ENCODE data around the gene NR2E1. TPM values are rescaled to one million over a fixed set of nuclear protein-coding genes. Genes with fewer than 3 reads are reported as not detected.

The NR2E1 gene
- total RNA-seq, 1 donor from 2014 or later = not detected

DNA sequence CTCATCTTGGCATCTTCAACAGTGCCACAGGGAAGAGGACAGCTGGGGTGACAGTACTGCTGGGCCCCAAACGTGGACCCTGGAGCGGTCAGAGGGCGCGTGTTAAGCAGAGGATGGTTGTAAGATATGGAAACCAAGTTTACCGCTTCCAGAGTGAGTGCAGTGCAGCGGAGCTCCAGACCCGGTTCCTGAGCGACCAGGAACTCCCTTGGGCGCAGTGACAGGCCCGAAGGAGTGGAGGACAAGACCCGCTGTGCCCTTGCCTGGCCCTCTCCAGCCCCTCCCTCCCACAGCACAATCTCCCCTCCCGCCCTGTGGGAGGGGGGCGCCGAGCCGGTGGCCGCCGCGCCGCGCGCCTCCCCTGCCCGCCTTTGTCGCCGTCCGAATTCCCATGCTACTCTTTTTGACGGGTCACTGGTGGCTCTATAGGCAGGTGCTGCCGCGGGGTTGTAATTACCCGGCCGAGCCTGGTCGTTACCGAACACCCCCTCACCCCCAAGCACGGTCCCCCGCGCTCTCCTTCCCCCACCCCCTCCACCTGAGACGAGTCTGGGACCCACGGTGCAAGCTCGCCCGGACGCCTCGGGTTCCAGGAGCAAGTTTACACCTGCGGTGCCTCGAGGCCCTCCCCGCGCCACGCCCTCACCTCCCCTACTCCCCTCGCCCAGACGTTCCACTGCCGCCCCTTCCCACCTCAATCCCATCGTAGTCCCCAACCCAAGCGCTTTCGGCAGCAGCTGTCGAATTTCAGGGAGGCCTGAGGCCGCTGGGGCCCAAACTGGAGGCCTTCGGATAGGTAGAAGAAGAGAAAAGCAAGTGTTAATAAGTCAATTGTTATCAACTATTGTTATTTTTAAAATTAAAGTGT lies 3.9 kb downstream of the NR2E1 start:
- intact Hi-C loops (cut with micrococcal nuclease) = loop anchor here (2.0 kb wide), 1 partner anchor 53 kb away; no protein-coding TSS in a partner anchor
- Mint-ChIP-seq H3K36me3 (ENCODE audit: low read depth) (no peaks in the 10 kb centered on the region), H3K9me3 (no peaks in the 10 kb centered on the region), H3K27me3 (ENCODE audit: low read depth) (peaks cover 82% of the 10 kb centered on the region), H3K27ac (no peak overlapping the region), H3K4me3 (ENCODE audit: low read depth) (no peak overlapping the region), H3K4me1 (ENCODE audit: low read depth) (peaks cover 5% of the 10 kb centered on the region)
- DNase-seq (ENCODE audit: low spot score) = no peak

- Mint-ChIP-seq H3K9me3 (no peaks in the 10 kb centered on the region), H3K36me3 (ENCODE audit: low read depth) (no peaks in the 10 kb centered on the region), H3K27me3 (ENCODE audit: low read depth) (peaks cover 83% of the 10 kb centered on the region), H3K27ac (no peak overlapping the region), H3K4me3 (ENCODE audit: low read depth) (no peak overlapping the region), H3K4me1 (ENCODE audit: low read depth) (peaks cover 5% of the 10 kb centered on the region)
- intact Hi-C loops (cut with micrococcal nuclease) = no loop called here
- no peak for DNase-seq (ENCODE audit: low spot score)
These were observed 4.8 kb downstream of the NR2E1 start for GRCh38 chr6:108170332-108171290.

DNA sequence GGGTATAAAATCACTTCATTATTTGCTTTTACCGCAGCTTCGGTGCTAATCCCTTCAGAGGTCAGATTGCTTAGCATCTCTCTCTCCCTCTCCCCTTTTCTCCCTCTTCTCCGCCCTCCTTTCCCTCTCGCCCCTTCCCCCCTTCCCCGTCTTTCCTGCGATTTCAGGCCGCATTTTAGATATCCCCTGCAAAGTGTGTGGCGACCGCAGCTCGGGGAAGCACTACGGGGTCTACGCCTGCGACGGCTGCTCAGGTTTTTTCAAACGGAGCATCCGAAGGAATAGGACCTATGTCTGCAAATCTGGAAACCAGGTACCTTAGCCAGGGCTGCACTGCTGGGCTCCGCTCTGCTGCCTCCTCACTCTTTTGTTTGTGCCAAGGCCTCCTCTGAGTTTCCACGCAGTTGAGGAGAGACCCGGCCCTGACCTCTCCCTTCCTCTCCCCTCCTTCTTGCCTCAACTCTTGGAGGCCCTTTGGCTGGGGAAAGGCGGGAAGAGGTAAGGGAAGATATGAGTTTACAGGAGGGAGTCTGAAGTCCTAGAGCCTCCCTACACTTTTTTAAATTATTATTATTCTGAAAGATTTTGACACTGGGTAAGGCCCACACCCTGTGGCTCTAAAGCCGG lies 5.6 kb downstream of the NR2E1 start:
- Mint-ChIP-seq H3K36me3 (ENCODE audit: low read depth) (no peaks in the 10 kb centered on the region), H3K9me3 (no peaks in the 10 kb centered on the region), H3K4me1 (ENCODE audit: low read depth) (peaks cover 7% of the 10 kb centered on the region), H3K4me3 (ENCODE audit: low read depth) (no peak overlapping the region), H3K27ac (no peak overlapping the region), H3K27me3 (ENCODE audit: low read depth) (peaks cover 82% of the 10 kb centered on the region)
- intact Hi-C loops (cut with micrococcal nuclease) = no loop called here
- DNase-seq (ENCODE audit: low spot score) = no peak

- H3K27ac Mint-ChIP-seq = no peak overlapping the region
- intact Hi-C loops (cut with micrococcal nuclease) = no loop called here
- peaks cover 7% of the 10 kb centered on the region for H3K4me1 Mint-ChIP-seq (ENCODE audit: low read depth)
- no peak for DNase-seq (ENCODE audit: low spot score)
- H3K36me3 Mint-ChIP-seq (ENCODE audit: low read depth) = no peaks in the 10 kb centered on the region
- H3K27me3 Mint-ChIP-seq (ENCODE audit: low read depth) = peaks cover 85% of the 10 kb centered on the region
- no peaks in the 10 kb centered on the region for H3K9me3 Mint-ChIP-seq
- no peak overlapping the region for H3K4me3 Mint-ChIP-seq (ENCODE audit: low read depth)
These were observed 6.2 kb downstream of the NR2E1 start for GRCh38 chr6:108171918-108172516.

DNA sequence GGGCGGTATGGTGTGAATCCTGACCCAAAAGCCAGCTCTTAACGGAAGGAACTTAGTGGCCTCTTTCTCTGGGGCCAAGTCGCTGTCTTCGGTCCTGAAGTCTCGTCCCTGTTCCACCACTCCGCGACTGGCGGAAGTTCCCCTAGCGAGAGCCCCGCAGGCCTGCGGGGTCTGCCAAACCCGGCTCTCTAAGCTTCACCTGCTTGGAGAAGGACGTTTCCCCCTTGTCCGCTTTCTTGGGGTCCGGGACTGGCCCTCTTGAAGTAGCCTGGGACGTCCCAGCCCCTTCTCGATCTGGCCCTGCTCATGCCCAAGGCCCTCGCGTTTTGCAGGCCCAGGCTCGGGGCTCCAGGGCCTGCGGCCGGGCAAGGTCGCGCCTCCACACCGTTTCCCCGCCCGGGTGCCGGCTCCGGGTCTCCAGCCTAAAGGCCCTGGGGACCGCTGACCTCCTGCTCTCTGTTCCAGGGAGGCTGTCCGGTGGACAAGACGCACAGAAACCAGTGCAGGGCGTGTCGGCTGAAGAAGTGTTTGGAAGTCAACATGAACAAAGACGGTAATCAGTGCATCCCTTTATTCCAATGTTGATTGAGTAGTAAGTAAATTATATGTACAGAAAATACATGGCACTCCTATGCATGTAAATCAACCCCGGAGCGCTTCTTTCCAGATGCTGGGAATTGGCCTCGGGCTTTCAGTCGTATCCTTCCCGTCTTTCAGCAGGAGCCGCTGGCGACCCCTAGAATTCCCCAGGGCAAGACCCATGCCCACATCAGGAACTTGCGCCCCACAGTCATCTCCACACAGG lies 8.8 kb downstream of the NR2E1 start:
- no peaks in the 10 kb centered on the region for H3K36me3 Mint-ChIP-seq (ENCODE audit: low read depth)
- intact Hi-C loops (cut with micrococcal nuclease) = loop anchor here (2.0 to 5.0 kb wide), 3 partner anchors 16 to 353 kb away; no protein-coding TSS in a partner anchor

DNA sequence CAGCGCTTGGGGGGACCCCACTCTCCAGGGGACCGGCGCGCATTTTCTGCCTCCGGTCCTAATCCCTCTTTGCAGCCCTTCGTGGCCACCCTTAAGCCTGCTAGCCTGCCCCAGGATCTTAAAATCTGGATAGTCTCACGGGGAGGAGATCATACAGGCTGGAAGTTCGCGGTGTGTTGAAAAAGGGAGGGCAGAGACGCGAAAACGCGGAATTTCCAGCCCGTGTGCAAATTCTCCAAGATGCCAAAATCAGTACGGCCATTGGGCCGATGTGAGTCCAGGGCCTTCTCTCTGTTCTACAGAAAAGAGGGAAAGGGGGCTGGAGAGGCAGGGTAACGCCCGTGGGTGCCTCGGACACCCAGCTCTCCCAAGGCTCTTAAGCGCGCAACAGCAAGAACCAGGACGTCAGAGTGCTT lies 9.4 kb downstream of the NR2E1 start:
- peaks cover 86% of the 10 kb centered on the region for H3K27me3 Mint-ChIP-seq (ENCODE audit: low read depth)
- H3K36me3 Mint-ChIP-seq (ENCODE audit: low read depth) = no peaks in the 10 kb centered on the region
- intact Hi-C loops (cut with micrococcal nuclease) = loop anchor here (2.0 to 5.0 kb wide), 3 partner anchors 16 to 352 kb away; no protein-coding TSS in a partner anchor
- peaks cover 7% of the 10 kb centered on the region for H3K4me1 Mint-ChIP-seq (ENCODE audit: low read depth)
- DNase-seq (ENCODE audit: low spot score) = no peak
- H3K4me3 Mint-ChIP-seq (ENCODE audit: low read depth) = peak overlapping the region; percentile 21
- H3K27ac Mint-ChIP-seq = no peak overlapping the region
- H3K9me3 Mint-ChIP-seq = no peaks in the 10 kb centered on the region

More for the DNA sequence above, 8.8 kb downstream of the NR2E1 start:
- no peak for DNase-seq (ENCODE audit: low spot score)
- H3K27me3 Mint-ChIP-seq (ENCODE audit: low read depth) = peaks cover 88% of the 10 kb centered on the region
- no peaks in the 10 kb centered on the region for H3K9me3 Mint-ChIP-seq
- no peak overlapping the region for H3K4me3 Mint-ChIP-seq (ENCODE audit: low read depth)
- peaks cover 7% of the 10 kb centered on the region for H3K4me1 Mint-ChIP-seq (ENCODE audit: low read depth)
- no peak overlapping the region for H3K27ac Mint-ChIP-seq

DNA sequence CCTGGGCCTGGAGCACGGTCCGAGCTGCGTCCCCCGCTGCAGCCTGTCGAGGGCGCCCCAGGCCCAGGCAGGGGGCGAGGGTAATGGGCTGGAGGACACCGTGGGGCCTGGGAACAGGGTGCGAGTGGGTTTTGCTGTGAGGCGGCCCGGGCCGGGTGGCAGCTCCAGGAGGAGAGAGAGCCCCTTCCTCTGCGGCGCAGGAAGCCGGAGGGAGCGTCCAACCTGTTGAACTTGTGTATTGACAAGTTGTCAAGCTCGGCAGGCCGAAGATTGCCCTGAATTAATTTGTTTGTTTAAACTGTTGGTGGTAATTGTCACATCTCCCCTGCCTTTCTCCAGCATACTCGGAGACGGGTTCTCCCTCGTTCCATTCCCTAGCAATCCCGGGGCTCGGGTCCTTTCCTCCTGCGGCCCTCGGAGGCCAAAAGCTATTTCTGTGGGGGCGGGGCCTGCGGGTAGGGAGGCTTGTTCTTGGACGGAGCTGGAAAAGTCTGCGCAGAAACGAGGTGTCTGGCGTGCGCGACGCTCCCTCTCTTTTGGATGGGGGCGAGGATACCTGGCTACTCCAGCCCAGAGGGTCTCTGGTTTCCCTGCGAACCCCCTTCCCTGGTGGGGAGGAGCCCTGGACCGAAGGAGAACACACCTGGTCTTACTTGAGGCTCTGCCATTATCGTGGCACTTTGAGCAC lies 9.9 kb downstream of the NR2E1 start:
- Mint-ChIP-seq H3K4me1 (ENCODE audit: low read depth) (peaks cover 7% of the 10 kb centered on the region), H3K36me3 (ENCODE audit: low read depth) (no peaks in the 10 kb centered on the region), H3K27me3 (ENCODE audit: low read depth) (peaks cover 83% of the 10 kb centered on the region), H3K27ac (no peak overlapping the region), H3K4me3 (ENCODE audit: low read depth) (peak overlapping the region; percentile 21), H3K9me3 (no peaks in the 10 kb centered on the region)
- no peak for DNase-seq (ENCODE audit: low spot score)
- intact Hi-C loops (cut with micrococcal nuclease) = loop anchor here (2.0 to 5.0 kb wide), 3 partner anchors 17 to 352 kb away; no protein-coding TSS in a partner anchor

- DNase-seq (ENCODE audit: low spot score) = no peak
- Mint-ChIP-seq H3K4me1 (ENCODE audit: low read depth) (peaks cover 4% of the 10 kb centered on the region), H3K9me3 (no peaks in the 10 kb centered on the region), H3K27ac (no peak overlapping the region), H3K27me3 (ENCODE audit: low read depth) (peaks cover 78% of the 10 kb centered on the region), H3K36me3 (ENCODE audit: low read depth) (no peaks in the 10 kb centered on the region), H3K4me3 (ENCODE audit: low read depth) (peak overlapping the region; percentile 42)
- intact Hi-C loops (cut with micrococcal nuclease) = loop anchor here (5.0 kb wide), 2 partner anchors 316 to 351 kb away; no protein-coding TSS in a partner anchor
These were observed 10.7 kb downstream of the NR2E1 start for GRCh38 chr6:108176281-108177089.

- intact Hi-C loops (cut with micrococcal nuclease) = loop anchor here (5.0 kb wide), 2 partner anchors 313 to 348 kb away; no protein-coding TSS in a partner anchor
- no peak for DNase-seq (ENCODE audit: low spot score)
- Mint-ChIP-seq H3K9me3 (no peaks in the 10 kb centered on the region), H3K4me1 (ENCODE audit: low read depth) (peaks cover 4% of the 10 kb centered on the region), H3K27me3 (ENCODE audit: low read depth) (peaks cover 57% of the 10 kb centered on the region), H3K27ac (no peak overlapping the region), H3K4me3 (ENCODE audit: low read depth) (no peak overlapping the region), H3K36me3 (ENCODE audit: low read depth) (no peaks in the 10 kb centered on the region)
These were observed 13.9 kb downstream of the NR2E1 start for GRCh38 chr6:108179741-108180140.

DNA sequence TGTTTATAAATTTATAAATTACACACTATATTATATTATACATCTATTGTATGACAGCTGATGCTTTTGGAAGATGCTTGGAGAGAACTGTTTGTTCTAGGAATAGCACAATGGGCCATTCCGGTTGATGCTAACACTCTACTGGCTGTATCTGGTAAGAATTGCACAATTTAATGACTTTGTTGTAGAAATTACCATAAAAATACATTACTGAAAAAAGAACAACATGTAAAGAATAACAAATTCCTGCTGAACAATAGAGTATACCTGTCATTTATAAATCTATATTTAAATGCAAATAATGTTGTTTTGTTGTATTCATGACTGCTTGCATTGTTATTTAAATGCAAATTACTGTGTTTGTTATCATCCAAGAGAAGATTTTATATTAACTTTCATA lies 14.4 kb downstream of the NR2E1 start:
- no peak for DNase-seq (ENCODE audit: low spot score)
- Mint-ChIP-seq H3K4me1 (ENCODE audit: low read depth) (peaks cover 4% of the 10 kb centered on the region), H3K36me3 (ENCODE audit: low read depth) (no peaks in the 10 kb centered on the region), H3K27ac (no peak overlapping the region), H3K4me3 (ENCODE audit: low read depth) (no peak overlapping the region), H3K27me3 (ENCODE audit: low read depth) (peaks cover 57% of the 10 kb centered on the region), H3K9me3 (no peaks in the 10 kb centered on the region)
- intact Hi-C loops (cut with micrococcal nuclease) = no loop called here
